ENCODE measurements around the gene CCL4. TPM values are rescaled to one million over a fixed set of nuclear protein-coding genes. Genes with fewer than 3 reads are reported as not detected.
"Not testable (repeated sequence)": the region's sequence is repeated elsewhere in the genome, so short reads cannot be mapped to it uniquely, and the experiment has no call there.

The CCL4 gene
- total RNA-seq, 4 donors from 2014 or later, result 8.6 to 13.3 (median 11.3) TPM

DNA sequence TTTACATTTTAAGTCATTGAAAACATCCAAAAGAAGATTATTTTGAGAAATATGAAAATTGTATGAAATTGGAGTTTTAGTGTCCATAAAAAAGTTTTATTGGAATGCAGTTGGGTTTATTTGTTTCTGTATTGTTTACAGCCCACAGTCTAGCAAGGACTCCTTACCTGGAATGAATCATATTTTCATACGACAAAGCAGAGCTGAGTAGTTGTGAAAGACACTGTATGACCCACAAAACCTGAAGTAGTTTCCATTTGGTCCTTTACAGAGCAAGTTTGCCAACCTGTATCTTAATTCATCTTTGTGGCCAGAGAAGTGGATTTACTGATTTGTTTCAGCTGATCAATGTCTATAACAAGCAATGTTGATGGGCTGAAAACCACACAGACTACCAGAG lies 29.3 kb upstream of the CCL4 start:
- TF ChIP-seq, protein P1, sequence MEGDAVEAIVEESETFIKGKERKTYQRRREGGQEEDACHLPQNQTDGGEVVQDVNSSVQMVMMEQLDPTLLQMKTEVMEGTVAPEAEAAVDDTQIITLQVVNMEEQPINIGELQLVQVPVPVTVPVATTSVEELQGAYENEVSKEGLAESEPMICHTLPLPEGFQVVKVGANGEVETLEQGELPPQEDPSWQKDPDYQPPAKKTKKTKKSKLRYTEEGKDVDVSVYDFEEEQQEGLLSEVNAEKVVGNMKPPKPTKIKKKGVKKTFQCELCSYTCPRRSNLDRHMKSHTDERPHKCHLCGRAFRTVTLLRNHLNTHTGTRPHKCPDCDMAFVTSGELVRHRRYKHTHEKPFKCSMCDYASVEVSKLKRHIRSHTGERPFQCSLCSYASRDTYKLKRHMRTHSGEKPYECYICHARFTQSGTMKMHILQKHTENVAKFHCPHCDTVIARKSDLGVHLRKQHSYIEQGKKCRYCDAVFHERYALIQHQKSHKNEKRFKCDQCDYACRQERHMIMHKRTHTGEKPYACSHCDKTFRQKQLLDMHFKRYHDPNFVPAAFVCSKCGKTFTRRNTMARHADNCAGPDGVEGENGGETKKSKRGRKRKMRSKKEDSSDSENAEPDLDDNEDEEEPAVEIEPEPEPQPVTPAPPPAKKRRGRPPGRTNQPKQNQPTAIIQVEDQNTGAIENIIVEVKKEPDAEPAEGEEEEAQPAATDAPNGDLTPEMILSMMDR (IDR thresholded peaks at IDR 0.05), result no peak
- no peak for ATAC-seq (ENCODE audit: low FRiP score)
- DNase-seq (ENCODE audit: low spot score), result no peak

GRCh38 chr17:36081681-36082471 lies 21.8 kb upstream of the CCL4 start:
- DNase-seq (ENCODE audit: low spot score); ATAC-seq (ENCODE audit: low FRiP score): not testable (repeated sequence)

DNA sequence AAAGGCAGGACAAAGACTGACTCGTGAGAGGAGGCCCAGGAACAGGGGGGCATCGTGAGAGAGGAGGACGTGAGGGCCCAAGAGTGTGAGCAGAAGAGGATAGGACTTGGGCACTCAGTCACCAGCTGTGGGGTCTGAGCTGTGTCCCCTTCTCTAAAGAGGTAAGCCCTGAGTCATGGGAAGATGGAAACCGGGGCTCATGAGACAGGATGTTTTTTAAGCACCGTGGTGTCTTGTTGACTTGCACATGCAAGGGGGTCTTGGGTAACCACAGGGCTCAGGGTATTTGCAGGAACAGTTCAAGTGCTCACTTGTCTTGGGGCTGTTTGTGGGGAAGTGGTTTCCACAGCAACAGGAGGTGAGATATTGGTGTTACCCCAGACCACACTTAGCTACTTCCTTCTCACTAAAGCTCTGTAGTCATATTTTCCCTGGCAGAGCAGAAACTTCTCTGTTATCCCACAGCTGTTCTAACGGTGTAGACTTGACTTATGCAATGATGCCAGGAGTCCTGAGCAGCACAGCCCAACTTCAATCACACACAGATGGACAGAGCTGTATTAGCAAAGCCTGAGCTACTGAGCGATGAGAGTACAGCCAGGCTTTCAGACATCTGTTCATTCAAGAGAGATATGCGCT lies 21.0 kb upstream of the CCL4 start:
- DNase-seq (ENCODE audit: low spot score); ATAC-seq (ENCODE audit: low FRiP score): not testable (repeated sequence)

DNA sequence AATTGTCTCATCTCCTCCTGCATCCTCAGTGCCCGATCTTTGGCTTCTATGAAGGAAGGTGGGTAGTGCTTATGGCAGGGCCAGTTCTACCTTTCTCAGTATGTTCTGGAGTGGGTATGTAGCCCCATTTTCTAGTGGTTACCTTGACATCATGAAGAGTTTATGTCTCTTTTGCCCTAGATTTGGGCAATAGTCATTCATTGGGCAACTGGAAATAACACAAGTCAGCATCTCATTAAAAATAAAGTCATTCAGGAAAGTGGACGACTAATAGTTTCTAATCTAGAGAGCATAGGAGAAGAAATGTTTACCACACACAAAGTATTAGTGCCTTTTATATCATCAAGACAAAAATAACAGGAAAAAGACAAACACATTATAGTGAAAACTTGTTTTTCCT lies 19.9 kb upstream of the CCL4 start:
- ATAC-seq (ENCODE audit: low FRiP score); DNase-seq (ENCODE audit: low spot score): not testable (repeated sequence)

DNA sequence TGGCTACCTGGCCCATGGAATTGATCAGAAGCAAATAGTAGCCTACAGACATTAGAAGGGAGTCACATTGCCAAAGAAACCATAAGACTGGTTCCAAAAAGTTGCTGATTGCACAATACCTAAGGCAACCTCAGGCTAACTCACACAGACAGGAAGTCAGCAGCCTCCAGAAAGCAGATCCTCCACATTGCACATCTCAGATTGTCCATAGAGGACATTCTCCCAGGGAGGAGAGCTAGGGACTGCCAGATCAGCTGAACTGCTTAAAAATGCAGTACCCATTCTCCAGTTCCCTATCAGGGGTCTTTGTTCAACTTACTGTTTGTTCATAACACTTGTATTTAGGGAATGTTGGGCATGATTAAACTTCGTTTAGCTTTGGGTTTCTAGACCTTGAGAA lies 17.9 kb upstream of the CCL4 start:
- DNase-seq (ENCODE audit: low spot score) (no peak), ATAC-seq (ENCODE audit: low FRiP score) (peak; percentile 46)
- TF ChIP-seq, protein P1 (IDR thresholded peaks at IDR 0.05), result no peak

DNA sequence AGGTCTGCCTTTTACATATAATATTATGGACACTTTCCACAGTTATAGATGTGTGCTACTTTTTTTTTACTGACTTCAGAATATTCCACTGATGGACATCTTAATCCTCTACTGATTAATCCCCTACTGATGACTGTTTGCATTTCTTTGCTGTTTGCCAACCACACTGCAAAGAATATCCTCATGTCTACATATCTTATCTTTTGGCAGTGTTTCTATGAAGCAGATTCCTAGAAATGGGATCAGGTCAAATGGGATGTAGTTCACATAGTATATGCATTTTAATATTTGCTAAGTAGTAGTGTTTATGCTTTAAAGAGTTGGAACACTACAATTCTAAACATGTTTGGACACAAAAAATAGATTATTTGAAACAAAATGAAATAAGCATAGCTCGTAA lies 16.8 kb upstream of the CCL4 start:
- DNase-seq (ENCODE audit: low spot score) (no peak), ATAC-seq (ENCODE audit: low FRiP score) (no peak)
- TF ChIP-seq, protein P1 (IDR thresholded peaks at IDR 0.05), result no peak

DNA sequence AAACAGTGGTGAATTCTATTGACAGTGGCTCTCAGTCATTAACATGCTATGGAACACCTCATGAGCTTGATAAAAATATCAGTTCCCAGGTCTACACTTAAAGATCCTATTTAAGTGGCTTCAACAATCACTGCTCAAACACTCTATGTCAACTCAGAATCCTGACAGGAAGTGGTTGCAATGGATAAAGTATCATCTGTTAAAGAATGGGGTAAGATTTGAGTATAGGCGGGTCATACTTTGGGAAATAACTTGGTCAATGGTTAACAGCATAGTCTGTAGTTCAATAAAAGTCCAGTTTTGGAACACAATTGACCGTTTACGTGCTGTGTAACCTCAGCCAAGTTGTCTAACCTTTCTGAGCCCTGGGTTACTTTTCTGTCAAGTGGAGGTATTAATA lies 16.2 kb upstream of the CCL4 start:
- DNase-seq (ENCODE audit: low spot score); ATAC-seq (ENCODE audit: low FRiP score): not testable (repeated sequence)

GRCh38 chr17:36087897-36088572 lies 15.6 kb upstream of the CCL4 start:
- not testable (repeated sequence) for ATAC-seq (ENCODE audit: low FRiP score); DNase-seq (ENCODE audit: low spot score)

DNA sequence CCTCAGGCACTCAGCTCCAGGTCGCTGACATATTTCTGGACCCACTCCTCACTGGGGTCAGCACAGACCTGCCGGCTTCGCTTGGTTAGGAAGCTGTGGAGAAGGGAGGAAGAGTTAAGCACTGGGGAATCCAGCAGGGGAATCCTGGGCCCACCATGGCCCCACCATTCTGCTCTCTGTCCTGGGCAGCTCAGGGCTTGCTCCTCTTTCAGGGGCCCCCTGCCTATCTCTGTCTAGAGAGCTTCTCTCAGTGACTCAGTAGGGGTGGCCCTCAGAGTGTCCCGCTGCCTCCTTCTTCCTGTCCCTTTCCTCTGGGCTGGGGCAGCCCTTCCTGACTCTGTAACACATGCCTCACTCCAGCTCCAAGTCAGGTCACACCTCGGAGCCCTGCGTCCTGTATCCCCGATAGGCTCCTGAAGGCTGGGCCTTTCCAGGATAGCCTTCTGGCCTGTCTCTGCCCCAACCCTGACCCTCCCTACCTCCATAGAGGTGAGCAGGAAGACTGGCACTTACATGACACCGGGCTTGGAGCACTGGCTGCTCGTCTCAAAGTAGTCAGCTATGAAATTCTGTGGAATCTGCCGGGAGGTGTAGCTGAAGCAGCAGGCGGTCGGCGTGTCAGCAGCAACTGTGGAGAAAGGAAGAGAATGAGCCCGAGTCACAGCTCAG lies 14.8 kb upstream of the CCL4 start:
- no peak for DNase-seq (ENCODE audit: low spot score)
- TF ChIP-seq, protein P1 (IDR thresholded peaks at IDR 0.05), result no peak
- peak; percentile 36 for ATAC-seq (ENCODE audit: low FRiP score)
